GM13977 (cell line): ENCODE results near the gene PDE4D.

Source experiments
- DNase-seq: peaks from one replicate; pipeline ENCODE4 v3.0.0; 2012; ENCODE audit warnings: low spot score
- in situ Hi-C: fragments of 300-500 bp; cut with MboI; formaldehyde crosslinking; loops from one replicate; pipeline ENCODE4 v1.12.0; 2022; ENCODE audit warnings: low sequenced_read_pairs, low pct_unique_long_range_greater_than_20kb, mixed read lengths, inconsistent platforms; ENCODE audit not compliant: unreplicated experiment
- TF ChIP-seq, protein P1 (sequence below): IDR thresholded peaks from 2 replicates; pipeline ENCODE4 v1.5.1; 2012; ENCODE audit warnings: mild to moderate bottlenecking, control low read depth; ENCODE audit not compliant: insufficient read depth; ENCODE audit errors: extremely low read depth, missing control alignments

PDE4D gene

DNA sequence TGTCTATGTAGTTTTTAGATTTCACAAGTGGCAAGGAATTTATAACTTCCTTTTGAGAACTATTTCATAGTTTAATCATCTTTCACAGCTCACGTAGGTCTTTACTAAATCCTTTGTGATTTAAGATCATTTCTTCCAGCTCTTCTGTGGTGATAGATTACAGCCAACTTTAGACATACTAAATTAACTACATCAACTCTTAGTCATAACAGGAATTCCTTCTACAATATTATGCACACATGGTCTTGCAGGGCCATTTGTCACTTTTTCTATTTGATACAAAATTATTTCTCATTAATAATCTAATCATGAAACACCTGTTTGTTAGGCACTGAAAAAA lies 208.4 kb downstream of the PDE4D start:
- TF ChIP-seq, protein P1, sequence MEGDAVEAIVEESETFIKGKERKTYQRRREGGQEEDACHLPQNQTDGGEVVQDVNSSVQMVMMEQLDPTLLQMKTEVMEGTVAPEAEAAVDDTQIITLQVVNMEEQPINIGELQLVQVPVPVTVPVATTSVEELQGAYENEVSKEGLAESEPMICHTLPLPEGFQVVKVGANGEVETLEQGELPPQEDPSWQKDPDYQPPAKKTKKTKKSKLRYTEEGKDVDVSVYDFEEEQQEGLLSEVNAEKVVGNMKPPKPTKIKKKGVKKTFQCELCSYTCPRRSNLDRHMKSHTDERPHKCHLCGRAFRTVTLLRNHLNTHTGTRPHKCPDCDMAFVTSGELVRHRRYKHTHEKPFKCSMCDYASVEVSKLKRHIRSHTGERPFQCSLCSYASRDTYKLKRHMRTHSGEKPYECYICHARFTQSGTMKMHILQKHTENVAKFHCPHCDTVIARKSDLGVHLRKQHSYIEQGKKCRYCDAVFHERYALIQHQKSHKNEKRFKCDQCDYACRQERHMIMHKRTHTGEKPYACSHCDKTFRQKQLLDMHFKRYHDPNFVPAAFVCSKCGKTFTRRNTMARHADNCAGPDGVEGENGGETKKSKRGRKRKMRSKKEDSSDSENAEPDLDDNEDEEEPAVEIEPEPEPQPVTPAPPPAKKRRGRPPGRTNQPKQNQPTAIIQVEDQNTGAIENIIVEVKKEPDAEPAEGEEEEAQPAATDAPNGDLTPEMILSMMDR: no peak
- no peak for DNase-seq
- in situ Hi-C loops: loop anchor here (25.0 kb wide), 1 partner anchor 273 kb away; no protein-coding TSS in a partner anchor

DNA sequence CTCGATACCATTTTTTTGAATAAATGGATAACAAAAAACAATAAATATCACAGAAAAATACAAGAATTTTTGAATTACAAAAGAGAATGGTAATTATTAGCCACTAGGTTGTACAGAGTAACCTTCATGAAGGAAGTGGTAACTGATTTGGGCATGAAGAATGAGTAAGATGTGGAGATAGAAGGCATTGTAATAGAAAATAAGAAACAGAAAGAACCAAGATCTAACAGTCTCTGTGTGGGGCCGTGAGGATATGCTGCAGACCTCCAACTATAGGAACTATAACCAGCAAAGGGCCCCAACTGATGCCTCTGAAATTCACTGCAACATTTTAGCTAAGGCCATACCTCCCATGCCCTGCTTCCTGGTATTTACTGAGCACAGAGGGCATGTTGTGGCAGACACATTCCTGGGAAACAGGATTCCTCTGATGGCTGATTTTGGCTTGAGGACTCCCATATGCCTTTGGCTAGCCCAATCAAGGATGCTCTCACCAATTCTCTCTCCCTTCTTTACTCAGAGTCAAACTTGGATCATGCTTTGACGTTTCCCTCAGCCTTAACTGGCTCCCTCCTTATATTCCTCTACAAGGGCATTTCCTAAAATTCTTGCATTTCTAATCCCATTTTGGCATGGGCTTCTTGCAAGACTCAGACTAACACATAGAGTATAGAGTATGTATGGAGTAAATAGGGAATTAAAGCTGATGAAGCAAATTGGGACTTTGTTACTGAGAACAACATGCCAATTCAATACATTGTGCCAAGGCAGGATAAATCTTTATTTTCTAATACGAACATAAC lies 208.9 kb downstream of the PDE4D start:
- in situ Hi-C loops: loop anchor here (25.0 kb wide), 1 partner anchor 272 kb away; no protein-coding TSS in a partner anchor
- DNase-seq: no peak
- TF ChIP-seq, protein P1: no peak

DNA sequence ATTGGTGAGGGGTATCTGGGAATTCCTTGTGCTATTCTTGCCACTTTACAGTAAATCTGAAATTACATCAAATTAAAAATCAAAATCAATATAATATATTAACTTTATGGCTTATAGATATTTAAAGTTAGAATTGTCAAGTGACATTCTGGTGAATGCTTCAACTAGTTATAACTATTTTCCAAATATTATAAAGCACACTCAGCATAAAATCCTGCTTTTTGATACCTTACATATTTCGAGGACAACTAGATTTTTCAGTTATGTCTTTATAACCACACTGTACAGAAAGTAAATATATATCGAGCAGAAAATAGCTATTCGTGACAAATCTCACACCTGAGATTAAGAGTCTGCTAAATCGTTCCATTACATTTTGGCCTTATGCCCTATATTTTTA lies 210.2 kb downstream of the PDE4D start:
- TF ChIP-seq, protein P1: no peak
- in situ Hi-C loops: loop anchor here (25.0 kb wide), 1 partner anchor 271 kb away; no protein-coding TSS in a partner anchor
- no peak for DNase-seq

DNA sequence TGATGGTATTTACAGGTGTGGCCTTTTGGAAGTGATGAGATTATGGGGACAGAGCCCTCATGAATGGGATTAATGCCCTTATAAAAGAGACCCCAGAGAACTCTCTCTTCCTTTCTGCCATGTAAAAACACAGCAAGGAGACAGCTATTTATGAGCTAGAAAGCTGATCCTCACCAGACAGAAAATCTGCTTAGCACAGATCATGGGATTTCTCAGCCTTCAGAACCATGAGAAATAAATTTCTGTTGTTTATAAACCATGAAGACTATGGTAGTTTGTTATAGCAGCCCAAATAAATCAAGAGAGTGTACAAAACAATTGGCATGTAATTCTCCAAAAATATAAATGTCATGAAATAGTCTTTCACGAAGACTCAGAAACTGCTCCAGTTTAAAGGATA lies 211.0 kb downstream of the PDE4D start:
- in situ Hi-C loops: loop anchor here (25.0 kb wide), 1 partner anchor 270 kb away; no protein-coding TSS in a partner anchor
- TF ChIP-seq, protein P1: no peak
- no peak for DNase-seq

DNA sequence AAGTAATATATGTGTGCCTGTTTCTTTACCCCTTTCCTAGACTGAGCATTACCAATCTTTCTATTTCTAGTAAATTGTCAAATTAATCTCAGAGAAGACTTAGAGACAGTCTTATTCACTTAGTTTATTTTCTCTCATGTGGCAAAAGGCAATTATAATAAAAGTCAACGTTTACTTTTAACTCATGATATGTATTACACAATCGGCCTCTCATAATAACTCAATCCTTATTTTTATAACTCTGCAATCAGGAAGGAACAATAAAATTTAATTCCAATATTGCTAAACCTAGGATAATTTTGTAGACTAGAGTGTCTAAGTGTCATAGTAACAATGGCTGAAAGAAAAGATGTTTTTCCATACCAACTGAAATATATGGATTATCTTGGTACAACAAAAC lies 214.6 kb downstream of the PDE4D start:
- TF ChIP-seq, protein P1: no peak
- no peak for DNase-seq
- in situ Hi-C loops: loop anchor here (25.0 kb wide), 1 partner anchor 267 kb away; no protein-coding TSS in a partner anchor

DNA sequence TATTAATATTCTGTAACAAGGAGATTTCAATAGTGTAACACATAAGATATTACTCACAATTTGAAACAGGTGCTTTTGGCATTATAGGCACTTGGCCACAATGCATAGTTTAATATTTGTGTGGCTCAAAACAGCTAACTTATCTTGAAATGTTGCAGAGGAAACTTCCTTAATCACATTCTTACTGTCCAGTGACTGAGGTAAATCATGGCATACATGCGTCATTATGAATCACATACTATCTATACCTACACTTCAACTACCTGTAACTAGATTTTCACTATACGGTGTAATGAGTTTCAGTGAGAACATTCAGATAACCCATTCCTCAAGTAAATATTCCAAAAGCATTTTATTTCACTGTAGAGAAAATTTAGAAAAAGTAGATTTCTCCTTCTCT lies 218.8 kb downstream of the PDE4D start:
- DNase-seq: no peak
- TF ChIP-seq, protein P1: no peak
- in situ Hi-C loops: loop anchor here (25.0 kb wide), 2 partner anchors 162 to 262 kb away; no protein-coding TSS in a partner anchor
